Measurements from ENCODE around the gene RND3. TPM values are rescaled to one million over a fixed set of nuclear protein-coding genes. Genes with fewer than 3 reads are reported as not detected.

The RND3 gene, protein sequence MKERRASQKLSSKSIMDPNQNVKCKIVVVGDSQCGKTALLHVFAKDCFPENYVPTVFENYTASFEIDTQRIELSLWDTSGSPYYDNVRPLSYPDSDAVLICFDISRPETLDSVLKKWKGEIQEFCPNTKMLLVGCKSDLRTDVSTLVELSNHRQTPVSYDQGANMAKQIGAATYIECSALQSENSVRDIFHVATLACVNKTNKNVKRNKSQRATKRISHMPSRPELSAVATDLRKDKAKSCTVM
- total RNA-seq (under 1 TPM in 3 of 5 donors, not detected in 2; 0.66 to 0.98 (median 0.90) TPM), total RNA-seq (0 to 0.23 (median 0) reads per million in 29 experiments)
- 0.70 TPM for total RNA-seq (2013)

DNA sequence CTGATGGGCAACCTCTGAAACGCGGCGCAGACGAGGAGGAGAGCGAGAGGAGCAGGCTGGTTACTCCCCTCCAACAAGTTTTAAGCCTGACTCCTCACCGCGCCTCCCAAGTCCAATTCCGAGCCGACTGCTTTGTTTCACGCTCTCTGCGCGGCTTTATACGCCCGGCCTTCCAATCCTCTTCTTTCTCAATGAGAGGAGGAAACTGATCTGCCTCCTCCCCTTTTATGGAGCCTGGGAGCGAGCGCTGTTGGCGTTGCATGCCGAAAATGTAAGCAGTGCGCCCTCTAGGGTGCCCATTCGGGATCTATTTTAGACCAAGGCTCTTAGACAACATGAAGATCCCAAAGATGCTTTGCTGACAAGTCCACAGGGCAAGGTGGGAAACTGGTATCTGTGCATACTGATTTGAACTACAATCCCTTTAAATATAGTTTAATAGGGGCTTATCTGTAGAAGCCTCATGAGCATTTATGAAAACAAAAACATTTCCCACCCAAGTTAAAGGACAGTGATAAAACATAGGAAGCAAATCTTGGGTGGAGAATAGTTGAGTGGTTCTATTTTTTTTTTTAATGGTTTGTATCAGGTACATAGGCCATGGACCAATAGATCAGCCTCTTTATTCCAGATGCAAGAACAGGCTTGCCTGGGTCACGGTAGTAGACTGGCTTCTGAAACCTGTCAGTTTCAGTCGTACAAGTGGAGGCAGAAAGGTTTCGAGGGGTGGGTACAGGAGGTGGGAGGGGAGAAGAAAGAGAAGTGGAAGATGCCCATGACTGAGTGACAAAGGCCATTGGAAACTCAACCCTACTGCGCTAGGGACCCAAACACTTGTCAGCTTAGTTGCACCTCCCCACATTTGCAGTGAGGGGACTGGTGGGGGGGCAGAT is at the start of gene RND3:
TSS of gene RND3 (minus strand) at position 131 of the 893 bp plus-strand sequence. CDS start 250 bp downstream, outside the sequence.
- 3% methylated on average over 15 of the region's 24 CpGs for WGBS (ENCODE audit: insufficient coverage)
- peaks cover 0 to 5% of the 10 kb centered on the region in 2 experiments for H3K4me1 ChIP-seq (ENCODE audit: control insufficient read depth in 1 of 2, extremely low read depth in 1 of 2, insufficient read depth in 2 of 2, low read length in 2 of 2)
- peaks cover 4% of the 10 kb centered on the region for H3K36me3 Mint-ChIP-seq
- H3K9me3 Mint-ChIP-seq, result no peaks in the 10 kb centered on the region
- no peaks in the 10 kb centered on the region for H3K9me3 ChIP-seq
- H3K27me3 Mint-ChIP-seq, result peaks cover 50 to 55% of the 10 kb centered on the region in 2 donors
- H3K4me1 Mint-ChIP-seq, result peaks cover 8 to 12% (median 11%) of the 10 kb centered on the region in 3 donors
- no peak within 1 kb of the TSS for H3K4me3 ChIP-seq (ENCODE audit: control insufficient read depth in 1 of 2, extremely low read depth in 1 of 2, low read length in 1 of 2)
- no peak within 1 kb of the TSS for H3K27ac Mint-ChIP-seq
- H3K4me3 Mint-ChIP-seq, result peak within 1 kb of the TSS in 2 of 3 donors; percentile 51 to 68
- peak in 3 of 35 experiments; percentile 2 to 14 (median 4) for DNase-seq
- H3K36me3 ChIP-seq (ENCODE audit: control insufficient read depth in 2 of 2, extremely low read depth in 1 of 2, insufficient read depth in 1 of 2, low read length in 1 of 2), result no peaks in the 10 kb centered on the region
- no peak within 1 kb of the TSS for H3K27ac ChIP-seq (ENCODE audit: low read length)
- H3K27me3 ChIP-seq (replicated peaks in 1 of 2; ENCODE audit: control insufficient read depth in 2 of 2, extremely low read depth in 1 of 2, insufficient read depth in 2 of 2, low read length in 1 of 2), result peaks cover 6 to 32% of the 10 kb centered on the region in 2 experiments
- POLR2A ChIA-PET, result no interaction called here
- ATAC-seq (replicated peaks in 1 of 4), result no peak
- CTCF ChIA-PET, result no interaction called here

DNA sequence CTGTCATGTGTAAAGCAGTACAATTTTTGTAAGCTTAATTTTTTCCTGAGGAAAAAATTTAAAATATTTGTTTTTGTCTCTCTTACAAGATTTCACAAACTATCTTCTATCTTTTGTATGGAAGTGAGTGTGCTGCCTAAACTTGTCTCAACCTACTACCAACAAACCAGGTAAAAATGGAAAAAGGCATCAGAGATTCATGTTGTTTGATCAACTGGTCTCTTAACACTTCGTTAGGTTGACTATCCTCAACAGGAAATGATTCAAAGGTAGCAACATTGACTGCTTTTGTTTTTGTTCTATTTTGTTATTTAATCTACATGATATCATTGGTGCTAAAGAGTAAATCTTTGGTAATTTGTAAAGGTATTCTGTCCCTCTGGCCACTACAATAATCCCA is 47.7 kb upstream of the RND3 start:
- DNase-seq (no peak), ATAC-seq (replicated peaks in 1 of 4) (no peak)
- WGBS (ENCODE audit: insufficient coverage), result no CpG with 5 or more reads among the region's 1 CpG
- no peaks in the 10 kb centered on the region for H3K36me3 ChIP-seq (ENCODE audit: control insufficient read depth in 2 of 2, extremely low read depth in 1 of 2, insufficient read depth in 1 of 2, low read length in 1 of 2)
- Mint-ChIP-seq H3K4me1 (no peaks in the 10 kb centered on the region), H3K9me3 (peaks cover 0 to 8% (median 0%) of the 10 kb centered on the region in 3 donors), H3K36me3 (no peaks in the 10 kb centered on the region), H3K4me3 (no peak overlapping the region), H3K27me3 (peaks cover 0 to 3% of the 10 kb centered on the region in 2 donors), H3K27ac (no peak overlapping the region)
- no peak overlapping the region for H3K27ac ChIP-seq (ENCODE audit: low read length)
- POLR2A ChIA-PET, result interaction anchor here in 1 of 2 donors (0.6 kb wide), 1 partner anchor 604 kb away, joined by 3 read pairs; no protein-coding TSS in a partner anchor
- no peak overlapping the region for H3K4me3 ChIP-seq (ENCODE audit: control insufficient read depth in 1 of 2, extremely low read depth in 1 of 2, low read length in 1 of 2)
- H3K27me3 ChIP-seq (replicated peaks in 1 of 2; ENCODE audit: control insufficient read depth in 2 of 2, extremely low read depth in 1 of 2, insufficient read depth in 2 of 2, low read length in 1 of 2), result peaks cover 0 to 3% of the 10 kb centered on the region in 2 experiments
- CTCF ChIA-PET, result no interaction called here
- H3K4me1 ChIP-seq (ENCODE audit: control insufficient read depth in 1 of 2, extremely low read depth in 1 of 2, insufficient read depth in 2 of 2, low read length in 2 of 2), result no peaks in the 10 kb centered on the region
- H3K9me3 ChIP-seq, result no peaks in the 10 kb centered on the region

DNA sequence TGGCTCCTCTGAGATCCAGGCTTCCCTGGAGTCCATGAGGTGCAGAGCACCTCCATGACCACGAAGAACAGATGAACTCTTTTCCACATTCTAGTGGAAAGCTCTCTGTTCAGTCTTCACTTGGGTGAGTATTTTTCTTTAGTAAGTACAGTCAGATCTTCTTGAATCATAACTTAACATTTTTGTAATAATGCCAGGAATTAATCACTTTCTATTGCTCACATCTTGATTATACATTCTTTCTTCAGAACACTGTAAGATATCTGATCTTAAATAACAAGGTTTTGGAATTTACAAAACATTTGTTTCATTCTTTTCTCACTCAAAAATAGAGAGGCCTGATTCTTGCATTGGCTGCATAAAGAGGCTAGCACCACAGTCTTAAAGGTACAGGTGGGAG is 45.4 kb upstream of the RND3 start:
- Histone ChIP-seq H3K4me1 (ENCODE audit: control insufficient read depth in 1 of 2, extremely low read depth in 1 of 2, insufficient read depth in 2 of 2, low read length in 2 of 2) (no peaks in the 10 kb centered on the region), H3K27me3 (replicated peaks in 1 of 2; ENCODE audit: control insufficient read depth in 2 of 2, extremely low read depth in 1 of 2, insufficient read depth in 2 of 2, low read length in 1 of 2) (peaks cover 0 to 1% of the 10 kb centered on the region in 2 experiments), H3K9me3 (no peaks in the 10 kb centered on the region), H3K4me3 (ENCODE audit: control insufficient read depth in 1 of 2, extremely low read depth in 1 of 2, low read length in 1 of 2) (no peak overlapping the region), H3K36me3 (ENCODE audit: control insufficient read depth in 2 of 2, extremely low read depth in 1 of 2, insufficient read depth in 1 of 2, low read length in 1 of 2) (no peaks in the 10 kb centered on the region), H3K27ac (ENCODE audit: low read length) (no peak overlapping the region)
- Mint-ChIP-seq H3K27ac (no peak overlapping the region), H3K4me1 (no peaks in the 10 kb centered on the region), H3K4me3 (no peak overlapping the region), H3K9me3 (peaks cover 0 to 8% (median 0%) of the 10 kb centered on the region in 3 donors), H3K36me3 (no peaks in the 10 kb centered on the region), H3K27me3 (peaks cover 0 to 3% of the 10 kb centered on the region in 2 donors)
- WGBS (ENCODE audit: insufficient coverage), result no CpG with 5 or more reads among the region's 1 CpG
- ChIA-PET CTCF (no interaction called here), POLR2A (no interaction called here)
- no peak for DNase-seq
- no peak for ATAC-seq (replicated peaks in 1 of 4)

DNA sequence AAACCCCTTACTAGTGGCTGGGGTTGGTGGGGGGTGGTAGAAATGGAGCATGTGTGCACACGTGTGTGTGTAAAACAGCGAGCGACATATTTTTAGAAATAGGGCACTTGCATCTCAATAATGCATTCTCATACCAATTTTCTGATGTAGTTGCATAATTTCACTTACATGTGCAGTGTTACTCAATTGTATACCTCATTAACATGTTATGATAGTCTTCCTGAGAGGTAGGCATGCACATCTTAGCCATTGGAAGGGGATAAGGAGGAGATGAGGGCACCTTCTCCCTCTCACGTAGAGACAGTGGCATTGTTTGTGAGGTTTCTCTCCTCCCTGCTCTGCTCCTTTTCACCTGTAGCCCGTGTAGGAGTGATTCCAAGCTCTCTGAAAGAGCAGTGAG is 44.6 kb upstream of the RND3 start:
- DNase-seq (no peak), ATAC-seq (replicated peaks in 1 of 4) (no peak)
- no peaks in the 10 kb centered on the region for H3K9me3 ChIP-seq
- Mint-ChIP-seq H3K36me3 (no peaks in the 10 kb centered on the region), H3K9me3 (peaks cover 0 to 6% (median 0%) of the 10 kb centered on the region in 3 donors), H3K27ac (no peak overlapping the region), H3K27me3 (peaks cover 0 to 2% of the 10 kb centered on the region in 2 donors), H3K4me1 (no peaks in the 10 kb centered on the region), H3K4me3 (no peak overlapping the region)
- H3K4me1 ChIP-seq (ENCODE audit: control insufficient read depth in 1 of 2, extremely low read depth in 1 of 2, insufficient read depth in 2 of 2, low read length in 2 of 2), result no peaks in the 10 kb centered on the region
- H3K36me3 ChIP-seq (ENCODE audit: control insufficient read depth in 2 of 2, extremely low read depth in 1 of 2, insufficient read depth in 1 of 2, low read length in 1 of 2), result no peaks in the 10 kb centered on the region
- no peaks in the 10 kb centered on the region for H3K27me3 ChIP-seq (replicated peaks in 1 of 2; ENCODE audit: control insufficient read depth in 2 of 2, extremely low read depth in 1 of 2, insufficient read depth in 2 of 2, low read length in 1 of 2)
- H3K4me3 ChIP-seq (ENCODE audit: control insufficient read depth in 1 of 2, extremely low read depth in 1 of 2, low read length in 1 of 2), result no peak overlapping the region
- H3K27ac ChIP-seq (ENCODE audit: low read length), result no peak overlapping the region
- 40% methylated on average over 1 of the region's 5 CpGs for WGBS (ENCODE audit: insufficient coverage)
- CTCF ChIA-PET, result no interaction called here
- POLR2A ChIA-PET, result no interaction called here

DNA sequence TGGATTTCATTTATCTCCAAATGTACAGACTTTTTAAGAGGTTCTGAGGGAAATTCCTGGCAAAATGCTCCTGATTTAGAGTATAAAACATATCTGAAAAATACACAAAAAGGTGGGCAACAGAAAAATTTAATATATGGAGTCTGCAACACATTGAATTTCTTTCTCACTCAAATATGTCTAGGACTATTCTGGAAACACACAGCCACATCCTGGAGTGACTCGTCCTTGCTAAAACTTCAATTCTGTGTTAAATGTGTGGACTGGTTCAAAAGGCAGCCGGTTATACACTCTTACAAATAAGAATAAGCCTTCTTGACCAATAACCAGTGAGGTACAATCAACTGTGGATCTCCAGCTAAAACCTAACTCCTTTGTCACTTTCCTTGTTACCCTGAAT is 44.1 kb upstream of the RND3 start:
- ChIA-PET CTCF (no interaction called here), POLR2A (no interaction called here)
- H3K4me1 ChIP-seq (ENCODE audit: control insufficient read depth in 1 of 2, extremely low read depth in 1 of 2, insufficient read depth in 2 of 2, low read length in 2 of 2), result no peaks in the 10 kb centered on the region
- no peaks in the 10 kb centered on the region for H3K36me3 ChIP-seq (ENCODE audit: control insufficient read depth in 2 of 2, extremely low read depth in 1 of 2, insufficient read depth in 1 of 2, low read length in 1 of 2)
- Mint-ChIP-seq H3K4me1 (no peaks in the 10 kb centered on the region), H3K36me3 (no peaks in the 10 kb centered on the region), H3K27ac (no peak overlapping the region), H3K4me3 (no peak overlapping the region), H3K9me3 (peaks cover 0 to 3% (median 0%) of the 10 kb centered on the region in 3 donors), H3K27me3 (no peaks in the 10 kb centered on the region)
- no peaks in the 10 kb centered on the region for H3K27me3 ChIP-seq (replicated peaks in 1 of 2; ENCODE audit: control insufficient read depth in 2 of 2, extremely low read depth in 1 of 2, insufficient read depth in 2 of 2, low read length in 1 of 2)
- no peaks in the 10 kb centered on the region for H3K9me3 ChIP-seq
- no peak for ATAC-seq (replicated peaks in 1 of 4)
- no CpG with 5 or more reads among the region's 2 CpGs for WGBS (ENCODE audit: insufficient coverage)
- H3K4me3 ChIP-seq (ENCODE audit: control insufficient read depth in 1 of 2, extremely low read depth in 1 of 2, low read length in 1 of 2), result no peak overlapping the region
- no peak overlapping the region for H3K27ac ChIP-seq (ENCODE audit: low read length)
- no peak for DNase-seq

GRCh38 chr2:150530168-150530567 is 42.7 kb upstream of the RND3 start:
- H3K4me3 ChIP-seq (ENCODE audit: control insufficient read depth in 1 of 2, extremely low read depth in 1 of 2, low read length in 1 of 2), result no peak overlapping the region
- Mint-ChIP-seq H3K27ac (no peak overlapping the region), H3K9me3 (peaks cover 0 to 3% (median 0%) of the 10 kb centered on the region in 3 donors), H3K4me3 (no peak overlapping the region), H3K4me1 (no peaks in the 10 kb centered on the region), H3K27me3 (no peaks in the 10 kb centered on the region), H3K36me3 (no peaks in the 10 kb centered on the region)
- ChIA-PET POLR2A (no interaction called here), CTCF (no interaction called here)
- no peaks in the 10 kb centered on the region for H3K36me3 ChIP-seq (ENCODE audit: control insufficient read depth in 2 of 2, extremely low read depth in 1 of 2, insufficient read depth in 1 of 2, low read length in 1 of 2)
- WGBS (ENCODE audit: insufficient coverage), result no CpG with 5 or more reads among the region's 1 CpG
- no peak overlapping the region for H3K27ac ChIP-seq (ENCODE audit: low read length)
- ATAC-seq (replicated peaks in 1 of 4), result no peak
- DNase-seq, result no peak
- H3K4me1 ChIP-seq (ENCODE audit: control insufficient read depth in 1 of 2, extremely low read depth in 1 of 2, insufficient read depth in 2 of 2, low read length in 2 of 2), result no peaks in the 10 kb centered on the region
- H3K9me3 ChIP-seq, result no peaks in the 10 kb centered on the region
- no peaks in the 10 kb centered on the region for H3K27me3 ChIP-seq (replicated peaks in 1 of 2; ENCODE audit: control insufficient read depth in 2 of 2, extremely low read depth in 1 of 2, insufficient read depth in 2 of 2, low read length in 1 of 2)

All from T-cell (primary cell).